ENCODE measurements around the gene GAB1.

Gene GAB1

DNA sequence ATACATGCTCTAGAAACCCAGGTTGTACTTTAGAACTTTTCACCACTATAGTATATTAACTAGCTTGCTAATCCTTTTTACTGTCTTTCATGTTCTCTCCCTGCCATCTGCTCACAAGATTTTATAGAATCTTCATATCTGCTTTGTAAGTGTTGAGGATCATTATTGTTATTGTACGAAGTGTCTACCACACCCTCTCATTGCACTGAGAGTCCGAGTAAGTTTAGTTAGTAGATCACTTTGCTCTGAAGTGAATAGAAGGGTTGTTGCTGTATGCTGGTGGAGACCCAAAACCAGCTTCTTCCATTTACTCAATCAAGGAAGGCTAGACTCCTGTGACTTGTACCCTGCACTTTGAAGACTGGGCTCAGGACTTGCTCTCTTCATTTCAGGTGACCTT, 17.1 kb downstream of the GAB1 start:
- H3K36me3 ChIP-seq = no peaks in the 10 kb centered on the region
- H3K27me3 ChIP-seq = no peaks in the 10 kb centered on the region
- H3K9me3 ChIP-seq = no peaks in the 10 kb centered on the region
- DNase-seq = no peak
- no peaks in the 10 kb centered on the region for H3K4me1 ChIP-seq
- no peak overlapping the region for H3K4me3 ChIP-seq (ENCODE audit: low read depth, low read length)
- TF ChIP-seq, protein P1, sequence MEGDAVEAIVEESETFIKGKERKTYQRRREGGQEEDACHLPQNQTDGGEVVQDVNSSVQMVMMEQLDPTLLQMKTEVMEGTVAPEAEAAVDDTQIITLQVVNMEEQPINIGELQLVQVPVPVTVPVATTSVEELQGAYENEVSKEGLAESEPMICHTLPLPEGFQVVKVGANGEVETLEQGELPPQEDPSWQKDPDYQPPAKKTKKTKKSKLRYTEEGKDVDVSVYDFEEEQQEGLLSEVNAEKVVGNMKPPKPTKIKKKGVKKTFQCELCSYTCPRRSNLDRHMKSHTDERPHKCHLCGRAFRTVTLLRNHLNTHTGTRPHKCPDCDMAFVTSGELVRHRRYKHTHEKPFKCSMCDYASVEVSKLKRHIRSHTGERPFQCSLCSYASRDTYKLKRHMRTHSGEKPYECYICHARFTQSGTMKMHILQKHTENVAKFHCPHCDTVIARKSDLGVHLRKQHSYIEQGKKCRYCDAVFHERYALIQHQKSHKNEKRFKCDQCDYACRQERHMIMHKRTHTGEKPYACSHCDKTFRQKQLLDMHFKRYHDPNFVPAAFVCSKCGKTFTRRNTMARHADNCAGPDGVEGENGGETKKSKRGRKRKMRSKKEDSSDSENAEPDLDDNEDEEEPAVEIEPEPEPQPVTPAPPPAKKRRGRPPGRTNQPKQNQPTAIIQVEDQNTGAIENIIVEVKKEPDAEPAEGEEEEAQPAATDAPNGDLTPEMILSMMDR (IDR thresholded peaks at IDR 0.05; ENCODE audit: low read depth, low read length) = no peak

DNA sequence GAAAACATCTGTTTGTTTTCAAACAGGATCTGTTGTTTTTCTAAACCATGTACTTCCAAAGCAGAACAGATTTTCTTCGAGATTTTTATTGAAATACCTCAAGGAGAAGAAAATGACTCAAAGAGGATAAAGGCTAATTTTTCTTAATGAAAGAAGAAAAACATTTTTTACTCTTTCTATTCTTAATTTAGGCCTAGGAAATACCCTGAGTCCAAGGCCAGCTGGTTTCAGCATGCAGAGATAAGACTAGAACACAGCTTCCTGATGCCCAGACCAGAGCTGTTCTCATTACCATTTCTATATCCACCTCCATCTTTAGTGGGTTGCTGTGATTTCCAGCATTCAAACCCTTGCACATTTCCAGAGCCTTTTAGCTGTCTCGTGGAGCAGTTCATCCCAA, 18.3 kb downstream of the GAB1 start:
- H3K9me3 ChIP-seq = no peaks in the 10 kb centered on the region
- no peaks in the 10 kb centered on the region for H3K4me1 ChIP-seq
- H3K36me3 ChIP-seq = no peaks in the 10 kb centered on the region
- H3K4me3 ChIP-seq (ENCODE audit: low read depth, low read length) = no peak overlapping the region
- DNase-seq = no peak
- TF ChIP-seq, protein P1 (IDR thresholded peaks at IDR 0.05; ENCODE audit: low read depth, low read length) = no peak
- H3K27me3 ChIP-seq = no peaks in the 10 kb centered on the region

DNA sequence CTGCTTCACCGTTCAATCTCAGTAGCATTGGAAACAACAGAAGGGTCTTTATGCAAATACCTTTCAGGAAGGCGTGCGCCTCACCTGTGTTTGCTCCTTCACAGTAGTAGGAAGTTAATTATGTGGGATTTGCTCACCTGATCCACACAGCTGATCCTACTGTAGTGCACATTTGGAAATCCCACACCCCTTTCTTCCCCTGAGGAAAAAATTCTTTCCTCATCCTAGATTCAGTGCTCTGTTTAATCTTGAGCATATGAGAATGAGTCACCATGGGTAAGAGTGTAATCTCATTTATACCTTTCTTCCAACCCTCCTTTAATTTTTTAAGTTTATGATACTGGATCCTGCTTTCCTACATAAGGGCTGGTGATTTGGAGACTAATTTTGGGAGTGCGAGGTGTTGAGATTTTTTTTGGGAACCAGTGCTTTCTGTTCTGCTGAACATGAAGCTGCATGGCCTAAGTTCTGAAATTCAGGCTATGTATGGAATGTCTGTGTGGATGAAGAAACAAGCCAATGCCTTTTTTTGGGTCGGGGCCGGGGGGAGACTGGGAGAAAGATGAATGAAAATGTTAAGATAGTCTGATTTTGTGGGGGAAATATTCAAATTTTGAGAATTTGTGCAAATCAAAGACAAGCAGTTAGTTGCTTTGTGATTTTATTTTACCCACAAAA, 19.0 kb downstream of the GAB1 start:
- no peaks in the 10 kb centered on the region for H3K4me1 ChIP-seq
- TF ChIP-seq, protein P1 (IDR thresholded peaks at IDR 0.05; ENCODE audit: low read depth, low read length) = no peak
- DNase-seq = no peak

DNA sequence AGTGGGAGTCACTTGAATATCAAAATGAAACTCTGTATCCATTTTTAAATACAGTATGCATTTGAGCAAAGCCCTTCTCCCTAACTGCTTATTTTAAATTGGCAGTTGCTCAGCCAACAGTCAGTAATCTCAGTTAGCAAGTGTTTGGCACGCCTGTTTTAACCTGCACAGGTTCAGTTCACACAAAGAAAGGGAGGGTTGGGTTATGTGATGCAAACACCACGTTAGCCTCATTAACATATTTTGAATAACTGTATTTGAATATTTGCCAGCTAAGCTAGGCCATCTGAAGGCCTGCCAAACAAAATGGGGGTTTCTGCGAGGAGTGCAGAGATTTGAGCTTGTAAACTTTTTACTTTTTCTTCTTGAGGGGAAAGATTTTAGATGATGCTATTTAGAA, 19.8 kb downstream of the GAB1 start:
- TF ChIP-seq, protein P1 (IDR thresholded peaks at IDR 0.05; ENCODE audit: low read depth, low read length) = no peak
- DNase-seq = no peak
- no peaks in the 10 kb centered on the region for H3K9me3 ChIP-seq
- no peaks in the 10 kb centered on the region for H3K36me3 ChIP-seq
- no peak overlapping the region for H3K4me3 ChIP-seq (ENCODE audit: low read depth, low read length)
- no peaks in the 10 kb centered on the region for H3K4me1 ChIP-seq
- H3K27me3 ChIP-seq = no peaks in the 10 kb centered on the region

More for the DNA sequence above, 19.0 kb downstream of the GAB1 start:
- Histone ChIP-seq H3K4me3 (ENCODE audit: low read depth, low read length) (no peak overlapping the region), H3K36me3 (no peaks in the 10 kb centered on the region), H3K9me3 (no peaks in the 10 kb centered on the region), H3K27me3 (no peaks in the 10 kb centered on the region)

DNA sequence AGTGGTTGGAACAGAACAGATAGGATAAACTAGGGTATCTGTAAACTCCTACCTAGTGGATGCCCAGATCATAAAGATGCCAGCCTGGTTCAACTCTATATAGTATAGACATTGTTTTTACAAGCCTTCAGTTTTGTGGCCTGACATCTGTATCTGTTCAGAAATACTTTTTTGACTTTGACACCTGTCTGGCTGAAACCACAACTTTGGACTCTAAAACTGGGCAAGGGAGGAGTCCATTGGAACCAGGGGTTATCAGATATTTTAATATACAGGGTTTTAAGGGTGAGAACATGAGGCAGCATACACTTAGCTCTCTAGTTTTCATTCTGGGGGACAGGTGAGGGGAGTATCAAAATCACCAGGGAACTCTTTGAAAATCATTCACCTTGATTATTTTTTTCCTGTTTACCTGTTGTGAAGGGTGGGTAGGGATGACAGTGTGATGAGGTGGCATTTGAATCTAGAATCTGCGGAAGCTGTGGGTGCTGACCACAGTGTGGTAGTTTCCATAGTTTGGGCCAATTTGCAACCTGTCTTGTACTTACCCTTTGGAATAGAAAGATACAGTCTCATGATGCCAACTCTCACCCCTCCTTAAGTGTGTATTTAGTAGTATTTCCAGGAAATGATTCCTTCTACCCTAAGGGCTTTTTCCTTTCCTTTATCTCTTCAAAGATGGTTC, 20.6 kb downstream of the GAB1 start:
- H3K36me3 ChIP-seq = no peaks in the 10 kb centered on the region
- no peak overlapping the region for H3K4me3 ChIP-seq (ENCODE audit: low read depth, low read length)
- TF ChIP-seq, protein P1 (IDR thresholded peaks at IDR 0.05; ENCODE audit: low read depth, low read length) = no peak
- no peaks in the 10 kb centered on the region for H3K4me1 ChIP-seq
- no peaks in the 10 kb centered on the region for H3K9me3 ChIP-seq
- DNase-seq = no peak
- no peaks in the 10 kb centered on the region for H3K27me3 ChIP-seq

DNA sequence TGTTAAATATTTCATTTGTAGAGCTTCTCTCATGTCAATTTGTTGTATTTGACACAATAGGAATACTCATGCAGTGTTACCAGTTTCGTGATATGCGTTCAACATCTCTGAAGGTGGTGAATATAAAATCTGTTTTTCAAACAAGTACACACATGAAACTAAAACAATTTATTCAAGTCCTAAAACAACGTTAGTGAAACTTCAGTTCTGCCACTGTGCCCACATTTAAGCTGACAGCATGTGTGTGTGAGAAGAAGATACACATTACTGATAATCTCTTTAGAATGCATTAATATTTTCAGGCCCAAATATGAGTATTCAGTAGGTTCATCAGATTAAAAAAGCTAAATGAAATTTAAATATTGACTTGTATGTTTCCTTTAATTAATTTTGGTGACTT, 21.7 kb downstream of the GAB1 start:
- H3K4me3 ChIP-seq (ENCODE audit: low read depth, low read length) = no peak overlapping the region
- no peaks in the 10 kb centered on the region for H3K4me1 ChIP-seq
- no peaks in the 10 kb centered on the region for H3K27me3 ChIP-seq
- TF ChIP-seq, protein P1 (IDR thresholded peaks at IDR 0.05; ENCODE audit: low read depth, low read length) = no peak
- H3K36me3 ChIP-seq = no peaks in the 10 kb centered on the region
- DNase-seq = no peak
- H3K9me3 ChIP-seq = no peaks in the 10 kb centered on the region
